Stimulated activated CD4-positive, alpha-beta T cell treated with anti-CD3 and anti-CD28 coated beads, TNF-alpha, amount 100 ng/mL, for 24 hours (primary cell): ENCODE results near the gene PARD3.
"Not testable (repeated sequence)": the region's sequence is repeated elsewhere in the genome, so short reads cannot be mapped to it uniquely, and the experiment has no call there.

Experiments used
- DNase-seq, 3 experiments: peaks; one replicate each; pipeline ENCODE4 v3.0.0-alpha.2; 2020; ENCODE audit warnings: low read depth in 3 of 3

PARD3 gene

DNA sequence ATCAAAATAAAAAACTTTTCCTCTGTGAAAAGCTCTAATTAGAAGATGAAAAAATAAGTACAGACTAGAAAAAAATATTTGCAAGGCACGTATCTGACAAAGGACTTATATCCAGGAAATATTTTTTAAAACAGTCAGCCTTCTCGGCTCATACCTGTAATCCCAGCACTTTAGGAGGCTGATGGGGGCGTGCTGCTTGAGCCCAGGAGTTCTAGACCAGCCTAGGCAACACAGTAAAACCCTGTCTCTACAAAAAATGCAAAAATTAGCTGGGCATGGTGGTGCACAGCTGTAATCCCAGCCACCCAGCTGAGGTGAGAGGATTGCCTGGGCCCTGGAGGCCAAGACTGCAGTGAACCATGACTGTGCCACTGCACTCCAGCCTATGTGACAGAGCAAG is 542.8 kb downstream of the PARD3 start:
- no peak for DNase-seq

DNA sequence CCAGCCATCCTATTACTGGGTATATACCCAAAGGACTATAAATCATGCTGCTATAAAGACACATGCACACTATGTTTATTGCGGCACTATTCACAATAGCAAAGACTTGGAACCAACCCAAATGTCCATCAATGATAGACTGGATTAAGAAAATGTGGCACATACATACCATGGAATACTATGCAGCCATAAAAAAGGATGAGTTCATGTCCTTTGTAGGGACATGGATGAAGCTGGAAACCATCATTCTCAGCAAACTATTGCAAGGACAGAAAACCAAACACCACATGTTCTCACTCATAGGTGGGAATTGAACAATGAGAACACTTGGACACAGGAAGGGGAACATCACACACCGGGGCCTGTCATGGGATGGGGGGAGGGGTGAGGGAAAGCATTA is 546.7 kb downstream of the PARD3 start:
- not testable (repeated sequence) for DNase-seq

DNA sequence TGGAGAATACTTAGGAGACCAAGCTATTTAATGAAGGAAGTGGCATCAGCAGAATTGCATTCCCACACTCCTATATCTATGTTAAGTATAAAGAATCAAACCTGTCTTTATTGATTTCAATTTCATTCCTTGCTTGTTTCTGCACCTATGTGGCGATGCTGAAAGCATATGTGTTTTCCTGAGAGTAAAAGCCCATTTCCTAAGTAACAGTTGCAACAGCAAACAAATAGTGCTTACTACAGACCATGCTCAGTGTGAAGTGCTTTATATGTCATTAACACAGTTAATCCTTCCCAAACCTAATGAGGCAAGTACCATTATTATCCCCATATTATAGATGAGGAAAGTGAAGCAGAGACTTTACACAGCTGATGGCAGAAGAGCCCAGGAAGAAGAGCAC is 552.1 kb downstream of the PARD3 start:
- no peak for DNase-seq

DNA sequence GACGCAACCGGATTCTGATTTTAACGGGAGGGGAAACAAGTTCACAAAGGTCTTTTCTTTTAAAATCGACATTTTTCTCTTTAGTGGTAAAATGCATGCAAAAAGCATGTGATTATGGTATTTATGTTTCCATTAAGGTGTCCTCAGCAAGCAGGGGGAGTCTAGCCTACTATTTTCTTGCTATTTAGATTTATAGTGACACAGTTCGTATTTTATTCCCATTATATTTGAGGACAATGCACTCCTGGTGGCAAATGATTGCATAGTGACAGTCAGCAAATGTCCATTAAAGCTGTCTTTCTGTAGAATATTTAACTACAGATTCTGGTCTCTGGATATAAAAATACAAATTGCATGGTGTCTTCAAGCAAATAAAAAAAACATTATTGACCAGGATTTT is 554.2 kb downstream of the PARD3 start:
- no peak for DNase-seq

DNA sequence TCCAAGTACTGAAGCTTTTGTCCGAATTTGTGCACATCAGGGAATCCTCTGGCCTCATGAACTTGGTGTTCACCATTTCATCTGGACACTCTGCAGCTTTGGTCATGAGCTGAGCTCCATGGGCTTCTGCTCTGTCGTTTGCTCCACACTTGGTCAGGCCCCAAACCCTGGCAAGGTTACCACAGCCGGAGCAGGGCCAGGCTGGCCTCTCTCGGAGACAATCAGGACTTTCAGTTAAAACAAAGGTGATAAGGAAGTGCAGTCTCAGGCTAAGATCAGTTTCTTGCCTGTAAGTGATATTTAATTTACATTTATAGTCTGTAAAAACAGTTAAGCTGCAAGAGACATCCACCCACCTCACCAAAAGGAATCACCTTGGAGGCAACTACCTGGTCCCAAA is 558.9 kb downstream of the PARD3 start:
- no peak for DNase-seq

DNA sequence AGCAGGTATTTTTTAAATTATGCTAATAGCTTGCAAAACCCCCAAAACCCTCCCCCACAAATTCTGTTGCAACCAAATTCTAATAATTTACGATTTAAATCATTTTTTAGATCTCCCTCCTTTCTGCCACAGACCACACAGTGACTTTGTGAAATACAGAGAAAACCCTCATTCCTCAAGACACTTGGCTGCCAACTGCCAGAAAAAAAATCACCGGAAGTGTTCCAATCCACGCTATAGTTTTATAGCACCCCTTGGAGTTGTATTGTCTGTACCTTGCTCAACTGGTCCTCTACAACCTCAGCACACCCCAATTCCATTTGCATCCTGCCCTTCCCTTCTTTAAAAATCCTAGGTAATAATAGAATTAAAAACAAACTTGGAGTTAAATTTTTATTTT is 560.1 kb downstream of the PARD3 start:
- DNase-seq, result no peak

DNA sequence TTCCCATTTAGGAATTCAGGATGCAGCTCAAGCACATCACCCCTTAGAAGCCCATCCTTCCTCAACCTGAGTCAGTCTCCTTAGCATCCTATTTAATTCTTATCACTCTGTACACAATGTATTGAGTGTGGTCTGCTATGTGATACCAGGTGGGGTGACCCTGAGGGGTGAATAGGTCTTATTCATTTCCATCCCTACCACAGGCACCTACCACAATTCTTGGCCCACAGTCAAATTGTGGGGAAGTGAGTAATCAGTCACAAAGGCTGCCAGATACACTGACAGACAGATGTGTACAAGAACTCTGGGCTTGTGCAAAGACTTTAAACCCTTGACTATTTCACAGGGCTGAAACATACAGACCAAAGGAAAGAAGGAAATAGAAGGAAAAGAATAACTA is 560.5 kb downstream of the PARD3 start:
- no peak for DNase-seq

DNA sequence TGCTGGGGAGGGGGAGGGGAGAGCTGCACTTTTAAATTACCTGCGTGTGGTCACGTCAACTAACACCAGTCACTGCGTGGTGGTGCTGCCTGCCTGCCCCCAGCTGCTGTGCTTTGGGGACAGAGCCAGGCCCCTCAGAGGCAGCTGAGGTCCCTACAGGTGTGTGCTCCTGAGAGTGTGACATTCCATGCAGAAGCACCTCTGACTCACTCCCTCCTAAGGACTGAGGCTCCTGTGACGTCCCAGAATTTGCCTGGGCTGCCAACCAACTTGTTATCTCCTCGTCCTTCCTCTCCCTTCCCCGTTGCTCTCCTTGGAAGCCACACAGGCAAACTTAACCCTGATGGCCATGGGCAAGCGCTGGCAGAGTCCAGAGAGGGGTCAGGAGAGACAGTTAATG is 563.0 kb downstream of the PARD3 start:
- no peak for DNase-seq

DNA sequence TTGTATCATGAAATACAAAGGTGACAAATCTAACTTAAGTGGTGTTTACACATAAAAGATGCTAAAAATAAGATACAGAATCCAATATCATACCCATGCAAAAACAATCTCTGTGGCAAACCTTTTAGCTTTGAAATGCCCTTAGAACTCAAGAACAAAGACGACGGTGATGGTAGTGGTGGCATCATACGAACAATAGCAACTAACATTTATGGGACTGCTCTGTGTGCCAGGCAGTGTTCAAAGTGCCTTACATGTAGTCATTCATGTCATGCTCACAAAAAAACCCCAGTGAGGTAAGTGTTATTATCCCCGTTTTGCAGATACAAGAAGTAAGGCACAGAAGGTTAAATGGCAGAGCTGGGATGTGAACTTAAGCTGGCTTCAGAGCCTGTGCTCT is 563.9 kb downstream of the PARD3 start:
- no peak for DNase-seq

DNA sequence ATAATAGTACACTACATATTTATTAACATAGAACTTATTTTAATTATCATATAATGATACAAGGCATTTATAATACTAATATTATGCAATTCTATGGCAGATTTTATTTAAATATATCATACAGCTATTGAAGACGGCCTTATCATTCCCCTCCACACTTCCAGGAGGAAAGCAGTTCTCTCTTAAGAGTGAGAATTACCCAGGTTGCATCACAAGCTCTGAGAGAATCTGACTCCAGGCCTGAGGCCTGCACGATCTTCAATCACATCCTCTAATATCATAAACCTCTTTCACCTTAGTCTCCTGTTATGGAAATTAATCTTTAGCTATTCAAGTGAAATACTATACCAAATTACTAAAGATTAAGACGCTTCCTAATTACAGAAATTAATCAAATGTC is 564.4 kb downstream of the PARD3 start:
- no peak for DNase-seq

DNA sequence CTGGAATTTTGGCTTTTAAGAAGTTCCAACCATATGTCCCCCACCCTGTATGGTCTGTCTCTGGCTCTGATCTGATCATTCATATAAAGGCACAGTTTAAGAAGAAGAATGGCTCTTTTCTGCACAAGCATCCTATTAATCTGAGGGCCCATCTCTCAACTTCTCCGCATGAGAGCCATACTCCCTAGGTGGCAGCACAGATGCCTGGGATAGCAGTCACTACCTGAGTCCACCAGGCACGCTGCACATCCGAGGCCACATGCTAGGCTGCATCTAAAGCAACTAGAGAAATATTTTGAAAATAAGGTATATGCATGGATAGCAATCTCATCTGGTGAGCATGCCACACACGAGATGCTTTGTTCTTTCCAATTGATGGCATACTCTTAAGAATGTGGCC is 565.5 kb downstream of the PARD3 start:
- no peak for DNase-seq

DNA sequence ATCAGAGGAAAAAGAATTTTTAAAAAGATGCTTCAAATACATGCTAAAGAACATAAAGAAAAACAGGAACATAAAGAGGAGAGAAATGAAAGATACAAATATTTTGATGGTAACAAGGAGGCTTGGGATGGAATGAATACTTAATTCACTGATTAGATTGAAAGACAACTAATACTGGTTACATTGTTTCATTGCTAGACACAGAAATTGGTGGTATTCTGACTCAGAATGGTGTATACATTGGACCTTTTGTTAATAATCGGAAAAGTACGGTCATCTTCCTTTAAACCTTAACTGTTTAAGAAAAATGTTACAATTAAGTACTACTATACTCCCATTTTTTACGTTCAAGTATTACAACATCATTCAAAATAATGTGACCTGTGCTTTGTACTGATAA is 567.5 kb downstream of the PARD3 start:
- no peak for DNase-seq

DNA sequence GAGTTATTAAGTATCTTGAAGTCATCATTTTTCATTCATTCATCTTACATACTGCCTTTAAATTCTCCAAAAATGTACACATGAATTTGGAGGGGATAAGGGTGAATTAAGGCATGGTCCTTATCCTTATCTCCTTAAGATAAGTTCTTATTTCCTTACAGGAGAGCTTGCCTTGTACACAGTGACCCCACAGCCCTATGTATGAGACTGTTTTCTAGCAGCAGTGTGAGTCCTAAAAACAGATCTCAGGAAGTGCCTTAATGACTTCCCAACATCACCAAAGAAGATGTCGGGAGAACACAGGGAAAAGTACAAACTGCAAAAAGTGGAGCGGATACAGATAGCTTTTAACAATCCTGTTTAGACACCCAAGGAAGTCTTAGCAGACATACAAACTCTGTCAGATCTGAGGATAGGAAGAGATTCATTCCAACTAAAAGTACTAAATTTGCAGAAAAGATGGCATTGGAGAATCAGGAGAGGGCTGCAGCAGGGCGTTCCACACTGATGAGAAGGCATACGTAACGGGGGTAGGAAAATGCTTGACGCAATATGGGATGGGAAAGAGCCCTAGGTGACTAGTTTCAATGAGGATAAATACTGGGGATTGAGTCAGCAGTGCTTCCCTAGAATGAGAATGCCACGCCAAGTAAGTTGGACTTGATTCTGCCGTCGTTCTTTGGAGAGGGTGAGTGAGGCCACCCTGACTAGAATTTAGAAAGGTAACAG is 570.2 kb downstream of the PARD3 start:
- DNase-seq, result no peak

DNA sequence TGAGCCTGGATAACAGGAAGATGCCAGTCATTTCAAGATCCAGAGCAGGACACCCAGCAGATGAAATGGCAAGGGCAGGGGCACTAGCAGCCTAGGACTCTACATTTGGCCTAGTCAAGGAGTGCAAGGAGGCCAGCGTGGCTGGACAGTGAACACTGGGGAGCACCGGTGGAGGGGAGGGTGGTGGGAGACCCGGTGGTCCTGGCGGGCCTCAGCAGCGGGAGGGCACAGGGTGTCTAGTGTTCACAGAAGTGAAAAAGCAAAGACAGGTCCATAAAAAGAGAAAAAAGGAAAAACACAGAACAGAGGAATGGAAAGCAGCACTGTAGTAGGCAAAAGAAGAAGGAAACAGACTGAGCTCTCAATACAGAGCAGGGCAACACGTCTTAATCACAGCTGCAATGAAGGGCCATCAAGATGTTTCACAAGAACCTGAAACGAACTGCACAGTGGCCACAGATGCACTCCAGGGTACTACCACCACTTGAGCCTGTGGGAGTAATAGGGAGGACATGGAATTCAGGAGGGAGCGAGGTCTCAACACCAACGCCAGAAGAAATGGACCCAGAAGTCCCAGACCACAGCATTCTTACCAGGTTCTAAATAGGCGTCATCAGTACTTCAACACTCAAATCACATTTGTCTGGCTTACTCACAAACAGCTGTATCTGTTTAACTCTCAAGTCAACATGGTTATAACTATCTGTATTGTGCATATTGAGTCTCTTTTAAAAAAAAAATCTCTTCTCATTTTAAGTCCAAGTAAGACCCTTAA is 573.7 kb downstream of the PARD3 start:
- no peak for DNase-seq

DNA sequence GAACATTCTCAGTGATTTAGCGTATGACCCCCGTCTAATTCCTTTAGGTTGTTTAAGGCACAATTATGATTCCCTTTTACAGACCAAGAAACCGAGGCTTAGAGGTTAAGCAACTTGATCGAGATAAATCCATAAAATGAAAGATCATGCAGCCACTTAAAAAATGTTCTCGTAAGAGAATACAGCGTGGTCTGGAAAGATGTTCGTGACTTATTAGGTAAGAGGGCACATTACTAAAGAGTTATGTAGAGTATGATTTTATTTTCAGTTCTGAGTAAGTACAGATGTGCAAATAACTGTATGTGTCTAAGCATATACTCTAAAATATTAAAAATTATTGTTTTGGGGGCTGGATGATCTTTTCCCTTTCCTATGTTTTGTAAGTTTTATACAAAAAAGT is 575.1 kb downstream of the PARD3 start:
- no peak for DNase-seq

DNA sequence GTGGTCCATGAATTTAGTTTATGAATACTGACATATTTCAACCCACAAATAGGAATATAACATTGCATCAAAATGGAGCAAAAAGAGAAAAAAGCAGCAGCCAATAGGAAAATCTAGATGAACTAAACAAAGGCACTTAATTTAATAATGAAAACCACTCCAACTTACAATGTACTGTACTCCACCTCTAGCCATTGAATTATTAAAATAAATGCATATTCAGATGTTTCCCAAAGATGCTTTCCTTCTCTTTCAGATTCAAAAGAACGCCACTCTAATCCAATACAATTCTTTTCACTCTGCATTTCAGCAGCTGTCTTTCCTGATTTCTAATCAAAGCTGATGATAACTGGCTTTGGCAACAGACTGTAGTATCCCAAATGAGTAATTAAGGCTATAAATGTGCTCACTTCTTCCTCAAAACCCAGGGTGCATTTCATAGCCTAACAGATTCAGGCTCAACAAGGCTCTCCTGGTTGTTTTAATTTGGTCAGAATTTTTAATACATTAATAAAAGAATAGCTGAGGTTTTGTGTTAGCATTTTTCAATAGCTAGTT is 577.1 kb downstream of the PARD3 start:
- DNase-seq, result no peak

DNA sequence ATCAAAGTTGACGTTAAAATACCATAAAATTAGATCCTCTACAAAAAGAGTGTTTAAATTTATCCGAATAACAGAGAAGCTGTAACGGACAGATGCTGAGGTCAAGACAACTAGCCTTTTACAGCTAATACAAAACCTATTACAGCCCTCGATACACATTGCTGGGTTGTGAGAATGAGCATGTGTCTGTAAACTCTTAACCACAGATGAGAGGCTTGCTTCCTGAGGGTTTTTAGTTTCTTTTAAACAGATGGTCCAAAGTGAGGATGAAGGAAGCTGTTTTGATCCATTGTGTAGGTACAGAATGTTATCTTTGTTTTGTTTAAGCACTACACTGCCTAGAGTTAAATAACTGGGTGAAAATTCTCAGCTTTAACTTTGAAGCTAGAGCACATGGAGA is 578.2 kb downstream of the PARD3 start:
- DNase-seq, result no peak

DNA sequence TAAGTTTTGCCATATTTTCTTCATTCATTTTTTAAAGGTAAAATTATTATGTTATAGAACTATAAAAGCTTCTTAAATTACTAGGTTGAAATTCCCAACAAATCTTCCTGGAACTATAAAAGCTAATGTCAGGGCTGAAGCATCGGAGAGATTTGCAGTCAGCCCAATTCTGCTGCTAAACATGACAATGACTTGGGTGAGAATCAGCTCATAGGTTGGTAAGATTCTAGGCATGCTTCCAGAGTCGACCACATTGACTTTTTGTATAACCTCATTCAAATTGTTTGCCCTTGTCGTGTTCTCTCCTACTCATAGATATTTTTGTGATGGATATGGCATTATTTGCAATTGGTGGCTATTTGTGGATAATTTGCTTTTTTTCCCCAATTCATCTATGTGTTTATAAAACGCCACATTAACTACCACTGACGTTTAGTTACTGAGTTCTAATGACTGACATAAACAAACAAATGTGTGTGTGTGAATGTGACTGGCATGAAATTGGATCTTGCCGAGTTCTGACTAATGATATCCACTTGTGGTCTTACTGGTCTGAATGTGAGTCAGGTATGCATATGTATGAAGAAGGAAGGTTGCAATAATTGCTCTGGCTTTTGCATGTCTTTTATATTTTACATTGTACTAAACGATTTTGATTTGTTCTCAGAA is 579.8 kb downstream of the PARD3 start:
- DNase-seq, result no peak

DNA sequence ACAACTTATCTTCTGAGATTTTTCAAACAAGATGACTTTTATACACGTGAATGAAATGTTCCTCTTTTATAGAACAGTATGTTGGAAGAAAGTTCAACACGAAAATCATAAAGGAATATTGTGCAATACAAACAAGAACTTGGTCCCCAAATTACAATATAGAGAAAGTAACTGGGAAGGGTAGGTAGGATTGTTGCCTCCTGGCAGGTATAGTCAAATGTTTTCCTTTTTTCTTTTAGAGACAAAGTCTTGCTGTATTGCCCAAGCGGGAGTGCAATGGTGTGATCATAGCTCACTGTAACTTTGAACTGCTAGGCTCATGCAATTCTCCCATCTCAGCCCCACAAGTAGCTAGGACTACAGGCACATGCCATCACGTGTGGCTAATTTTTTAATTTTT is 582.6 kb downstream of the PARD3 start:
- no peak for DNase-seq

DNA sequence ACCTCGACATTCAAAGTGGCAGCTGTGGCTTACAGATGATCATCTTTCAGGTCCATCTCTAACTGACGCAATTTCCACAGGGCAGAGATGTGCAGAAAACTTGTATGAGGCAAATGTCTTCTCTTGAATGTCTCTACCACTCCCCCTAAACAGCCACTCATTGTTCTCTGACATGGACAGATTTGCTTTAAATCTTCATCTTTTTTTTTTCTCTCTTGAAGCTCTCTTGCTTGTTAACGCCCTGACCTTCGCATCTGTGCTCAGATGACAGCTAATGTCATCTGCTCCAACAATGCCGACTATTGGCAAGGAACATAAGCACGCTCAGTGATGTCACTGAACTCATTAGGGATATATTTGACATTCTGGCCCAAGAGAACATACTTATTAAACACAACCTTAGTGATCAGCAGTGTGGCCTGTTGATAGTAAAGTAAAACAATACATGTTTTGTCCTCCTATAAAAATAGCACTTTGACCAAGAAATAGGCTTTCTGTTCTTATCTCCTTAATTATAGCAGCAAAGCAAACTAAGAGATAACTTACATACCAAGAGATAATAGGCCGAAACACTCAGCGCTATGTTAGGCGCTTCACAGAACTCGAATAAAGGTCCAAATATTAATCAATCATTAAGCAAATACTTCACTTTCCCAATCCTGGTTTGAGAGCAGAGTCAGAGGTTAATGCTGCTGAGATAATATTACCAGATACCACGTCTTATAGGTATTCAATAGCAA is 583.5 kb downstream of the PARD3 start:
- no peak for DNase-seq

DNA sequence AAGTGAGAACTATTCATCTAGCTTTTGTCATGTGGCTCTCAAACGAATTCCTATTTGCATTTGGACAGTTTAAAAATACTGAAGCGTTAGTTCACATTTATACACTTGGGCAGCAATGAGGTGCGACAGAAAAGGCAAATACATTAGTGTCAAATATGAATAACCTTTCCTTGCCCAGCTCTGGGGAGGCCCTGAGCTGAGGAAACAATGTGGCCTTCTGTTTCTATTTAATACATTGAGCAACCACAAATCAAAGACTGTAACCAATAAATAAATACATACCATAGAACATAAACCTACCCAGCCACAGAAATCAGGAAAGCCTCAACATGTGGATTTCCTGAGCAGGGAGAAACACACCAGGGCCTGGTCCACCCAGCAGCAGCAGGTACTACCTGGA is 585.2 kb downstream of the PARD3 start:
- no peak for DNase-seq

DNA sequence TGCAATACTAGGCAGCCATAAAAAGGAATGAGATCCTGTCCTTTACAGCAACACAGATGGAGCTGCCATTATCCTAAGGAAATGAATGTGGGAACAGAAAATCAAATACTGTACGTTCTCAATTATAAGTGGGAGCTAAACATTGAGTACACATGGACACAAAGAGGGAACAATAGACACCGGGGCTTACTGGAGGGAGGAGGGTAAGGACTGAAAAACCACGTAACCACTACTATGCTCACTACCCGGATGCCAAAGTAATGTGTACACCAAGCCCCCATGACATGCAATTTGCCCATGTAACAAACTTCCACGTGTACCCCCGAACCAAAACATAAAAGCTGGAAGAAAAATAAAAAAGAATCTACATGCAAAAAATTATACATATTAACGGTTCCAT is 587.0 kb downstream of the PARD3 start:
- no peak for DNase-seq
